SK-N-SH (cell line): Measurements from ENCODE around the gene TNFSF15. TPM values are rescaled to one million over a fixed set of nuclear protein-coding genes. Genes with fewer than 3 reads are reported as not detected.

Experiments used
- CTCF ChIA-PET: fragments of 300-600, 350-600 bp; formaldehyde crosslinking; extraction: SDS; loops from one replicate; lab custom pipeline; 2021; lab: Yijun Ruan, JAX
- POLR2A ChIA-PET: fragments of 350-600 bp; sonication (Branson Sonifier 250); formaldehyde crosslinking; extraction: SDS; loops from one replicate; lab custom pipeline; 2020; ENCODE audit warnings: antibody characterized with exemption, inconsistent platforms; lab: Yijun Ruan, JAX
- DNase-seq: peaks from one replicate; pipeline ENCODE4 v3.0.0; 2012
- H2AFZ ChIP-seq: fragments of 200-600 bp; sonication (generic); 2 replicates; pipeline ENCODE4 v1.8.1; 2016; ENCODE audit warnings: antibody characterized with exemption, mild to moderate bottlenecking, low read depth
- H3F3A ChIP-seq: fragments of 200-600 bp; sonication (generic); replicated peaks from 2 replicates; pipeline ENCODE3; 2016; ENCODE audit warnings: antibody characterized with exemption, mild to moderate bottlenecking; ENCODE audit not compliant: insufficient read depth
- H3K27ac ChIP-seq, 2 experiments: fragments of 200-500 bp in 1 of 2; fragments of 200-600 bp in 1 of 2; sonication (Bioruptor generic) in 1 of 2; sonication (generic), shearing (Covaris generic) in 1 of 2; 2 replicates each; pipeline versions ENCODE4 v1.5.1 to v1.6.1; 2014 to 2016; ENCODE audit warnings: low read depth in 2 of 2, inconsistent platforms in 1 of 2, low read length in 1 of 2, mild to moderate bottlenecking in 1 of 2, mixed read lengths in 1 of 2
- H3K27me3 ChIP-seq: fragments of 200-600 bp; sonication (generic), shearing (Covaris generic); 2 replicates; pipeline ENCODE4 v1.6.1; 2016; ENCODE audit warnings: mixed run types; ENCODE audit not compliant: insufficient read depth
- H3K36me3 ChIP-seq, 2 experiments: fragments of 200-500 bp in 1 of 2; fragments of 200-600 bp in 1 of 2; sonication (Bioruptor generic) in 1 of 2; sonication (generic) in 1 of 2; replicated peaks in 1 of 2; 2 replicates each; pipeline versions ENCODE3 to v1.5.1; 2014 to 2016; ENCODE audit warnings: low read length in 1 of 2, mild to moderate bottlenecking in 1 of 2; ENCODE audit not compliant: insufficient read depth in 2 of 2, control insufficient read depth in 1 of 2
- H3K4me1 ChIP-seq, 2 experiments: fragments of 200-500 bp in 1 of 2; fragments of 200-600 bp in 1 of 2; sonication (Bioruptor generic) in 1 of 2; sonication (generic), shearing (Covaris generic) in 1 of 2; 2 replicates each; pipeline versions ENCODE4 v1.5.1 to v1.6.1; 2014 to 2016; ENCODE audit warnings: low read depth in 1 of 2, low read length in 1 of 2, mixed run types in 1 of 2; ENCODE audit not compliant: insufficient read depth in 2 of 2, control insufficient read depth in 1 of 2
- H3K4me2 ChIP-seq: fragments of 200-600 bp; sonication (generic), shearing (Covaris generic); 2 replicates; pipeline ENCODE4 v1.6.1; 2017; ENCODE audit warnings: mixed run types
- H3K4me3 ChIP-seq, 2 experiments: fragments of 200-500 bp in 1 of 2; fragments of 200-600 bp in 1 of 2; sonication (Bioruptor generic) in 1 of 2; sonication (generic), shearing (Covaris generic) in 1 of 2; 2 replicates each; pipeline versions ENCODE4 v1.5.1 to v1.8.1; 2014 to 2016; ENCODE audit warnings: low read depth in 2 of 2, inconsistent platforms in 1 of 2, low read length in 1 of 2, mild to moderate bottlenecking in 1 of 2, mixed read lengths in 1 of 2, moderate library complexity in 1 of 2
- H3K79me2 ChIP-seq: fragments of 200-600 bp; sonication (generic); 2 replicates; pipeline ENCODE4 v1.8.1; 2017; ENCODE audit warnings: mild to moderate bottlenecking; ENCODE audit not compliant: insufficient read depth
- H3K9ac ChIP-seq: fragments of 200-600 bp; sonication (generic); 2 replicates; pipeline ENCODE4 v1.6.1; 2017; ENCODE audit warnings: mixed run types
- H3K9me2 ChIP-seq: fragments of 200-600 bp; sonication (generic); 2 replicates; pipeline ENCODE4 v1.6.1; 2017; ENCODE audit warnings: mixed run types
- H3K9me3 ChIP-seq: fragments of 200-600 bp; sonication (generic); 2 replicates; pipeline ENCODE4 v1.6.1; 2017; ENCODE audit warnings: mixed run types, mild to moderate bottlenecking, moderate library complexity
- H4K20me1 ChIP-seq: fragments of 200-600 bp; sonication (generic); 2 replicates; pipeline ENCODE4 v1.6.1; 2017; ENCODE audit warnings: mild to moderate bottlenecking, mixed run types; ENCODE audit not compliant: insufficient read depth
- CTCF ChIP-seq: fragments of 200-600 bp; sonication (generic); IDR thresholded peaks from 2 replicates; pipeline ENCODE4 v1.6.1; 2017; ENCODE audit warnings: antibody characterized with exemption, mild to moderate bottlenecking, moderate library complexity
- FOXJ3 ChIP-seq: sonication (generic); formaldehyde crosslinking; IDR thresholded peaks from 2 replicates; pipeline ENCODE4 v1.5.1; 2020; ENCODE audit warnings: mild to moderate bottlenecking, missing genetic modification reagents
- IRF3 ChIP-seq: fragments of 150-350 bp; IDR thresholded peaks from 2 replicates; pipeline ENCODE4 v1.6.1; 2016; ENCODE audit warnings: mild to moderate bottlenecking, low read depth, low read length
- NRF1 ChIP-seq: IDR thresholded peaks from 2 replicates; pipeline ENCODE4 v1.6.1; 2012; ENCODE audit warnings: low read depth, mild to moderate bottlenecking, low read length
- PBX3 ChIP-seq: IDR thresholded peaks from 2 replicates; pipeline ENCODE4; 2012
- REST ChIP-seq: IDR thresholded peaks from 2 replicates; pipeline ENCODE4 v1.6.1; 2012; ENCODE audit warnings: mild to moderate bottlenecking, low read depth, low read length, moderate library complexity
- SIN3A ChIP-seq: IDR thresholded peaks from 2 replicates; pipeline ENCODE4 v1.6.1; 2012; ENCODE audit warnings: low read depth, mild to moderate bottlenecking, low read length, moderate library complexity, borderline replicate concordance
- USF1 ChIP-seq: IDR thresholded peaks from 2 replicates; pipeline ENCODE4 v1.4.0; 2012; ENCODE audit warnings: low read depth, borderline replicate concordance
- USF2 ChIP-seq: fragments of 150-350 bp; IDR thresholded peaks from 2 replicates; pipeline ENCODE4 v1.6.1; 2017; ENCODE audit warnings: antibody characterized with exemption, low read length, low read depth, borderline replicate concordance
- WGBS: methylation state at CpG from one replicate; pipeline ENCODE4 v1.1.6; 2017; ENCODE audit warnings: low lambda C conversion rate; 5-methylcytosine and 5-hydroxymethylcytosine counted together
- polyA plus RNA-seq, 3 experiments: library from polyadenylated mRNA; depleted of rRNA; stranded (reverse); fragments of >200 nt; gene quantifications; 2 replicates each; pipeline ENCODE4 v1.2.3, GENCODE V29; 2012

TNFSF15 gene
- polyA plus RNA-seq, 1 of the 3 experiments (the other 2 are of a cell fraction): 0.64 TPM

- Histone ChIP-seq H3K79me2 (no peaks in the 10 kb centered on the region), H3K4me2 (no peak overlapping the region), H4K20me1 (no peaks in the 10 kb centered on the region), H3K27me3 (no peaks in the 10 kb centered on the region), H3K36me3 (no peaks in the 10 kb centered on the region), H3K4me1 (no peaks in the 10 kb centered on the region; a peak in 1 of 4 replicates), H3F3A (no peaks in the 10 kb centered on the region), H3K9ac (no peak overlapping the region), H3K27ac (no peak overlapping the region), H2AFZ (no peak overlapping the region), H3K4me3 (no peak overlapping the region), H3K9me2 (no peaks in the 10 kb centered on the region), H3K9me3 (no peaks in the 10 kb centered on the region)
- CTCF ChIA-PET: no interaction called here
- no peak for DNase-seq
- no peak for TF ChIP-seq SIN3A
- POLR2A ChIA-PET: no interaction called here
- WGBS: 26% methylated on average over 2 of the region's 2 CpGs
These were observed 21.9 kb upstream of the TNFSF15 start for GRCh38 chr9:114827641-114828302.

- Histone ChIP-seq H3K9me3 (no peaks in the 10 kb centered on the region), H3K36me3 (no peaks in the 10 kb centered on the region), H4K20me1 (no peaks in the 10 kb centered on the region), H3K9me2 (no peaks in the 10 kb centered on the region), H3F3A (no peaks in the 10 kb centered on the region), H3K27me3 (no peaks in the 10 kb centered on the region), H3K27ac (no peak overlapping the region), H3K4me2 (no peak overlapping the region), H3K4me1 (no peaks in the 10 kb centered on the region; a peak in 1 of 4 replicates), H3K9ac (no peak overlapping the region), H2AFZ (no peak overlapping the region), H3K79me2 (no peaks in the 10 kb centered on the region), H3K4me3 (no peak overlapping the region)
- 41% methylated on average over 3 of the region's 3 CpGs for WGBS
- ChIA-PET CTCF (interaction anchor here (0.5 kb wide), 1 partner anchor 144 kb away, joined by 4 read pairs; no protein-coding TSS in a partner anchor), POLR2A (no interaction called here)
- DNase-seq: no peak
- TF ChIP-seq IRF3 (no peak), USF1 (no peak), PBX3 (no peak), USF2 (no peak), CTCF (no peak), NRF1 (no peak), REST (no peak), FOXJ3 (CRISPR knock-in tag) (no peak)
These were observed 20.6 kb upstream of the TNFSF15 start for GRCh38 chr9:114826431-114826830.
